Neuronal stem cell (in vitro differentiated cells): Measurements from ENCODE around the gene SCMH1.
A peak's percentile ranks its signal among the peaks of the same experiment; 100 is the strongest.

Experiments
- DNase-seq: peaks from one replicate; pipeline ENCODE4 v3.0.0-alpha.2; 2013; ENCODE audit warnings: low spot score
- H2AFZ ChIP-seq: one replicate; pipeline ENCODE4 v1.6.1; 2013; ENCODE audit warnings: mild to moderate bottlenecking, low read length, inconsistent platforms
- H2AK5ac ChIP-seq: 2 replicates; pipeline ENCODE4 v1.6.1; 2013; ENCODE audit warnings: low read depth, mild to moderate bottlenecking, inconsistent platforms, low read length, moderate library complexity, mixed read lengths
- H2BK120ac ChIP-seq: 2 replicates; pipeline ENCODE4 v1.6.1; 2013; ENCODE audit warnings: low read depth, mild to moderate bottlenecking, inconsistent platforms, low read length, moderate library complexity, mixed read lengths
- H2BK12ac ChIP-seq: one replicate; pipeline ENCODE4 v1.6.1; 2013; ENCODE audit warnings: low read length, inconsistent platforms
- H2BK15ac ChIP-seq: 2 replicates; pipeline ENCODE4 v1.6.1; 2013; ENCODE audit warnings: mild to moderate bottlenecking, low read length, inconsistent platforms, mixed read lengths
- H2BK5ac ChIP-seq: one replicate; pipeline ENCODE4 v1.6.1; 2013; ENCODE audit warnings: inconsistent platforms, mild to moderate bottlenecking, low read length, moderate library complexity
- H3K14ac ChIP-seq: one replicate; pipeline ENCODE4 v1.6.1; 2013; ENCODE audit warnings: low read length, inconsistent platforms
- H3K18ac ChIP-seq: 2 replicates; pipeline ENCODE4 v1.6.1; 2013; ENCODE audit warnings: low read length, inconsistent platforms
- H3K23ac ChIP-seq: 2 replicates; pipeline ENCODE4 v1.6.1; 2013; ENCODE audit warnings: low read depth, mild to moderate bottlenecking, mixed read lengths, low read length, inconsistent platforms; ENCODE audit not compliant: poor library complexity
- H3K27ac ChIP-seq: replicated peaks from 3 replicates; pipeline ENCODE4 v1.5.1; 2013; ENCODE audit warnings: low read length, inconsistent platforms
- H3K27me3 ChIP-seq, 3 experiments: 2 replicates each; pipeline ENCODE4 v1.6.1; 2013; ENCODE audit warnings: low read length in 3 of 3, mild to moderate bottlenecking in 2 of 3, inconsistent platforms in 1 of 3, low read depth in 1 of 3, mixed read lengths in 1 of 3, moderate library complexity in 1 of 3; ENCODE audit not compliant: control insufficient read depth in 3 of 3, insufficient read depth in 3 of 3
- H3K36me3 ChIP-seq, 2 donors: replicated peaks in 1 of 2; 2 replicates each; pipeline ENCODE4 v1.6.1; 2013; ENCODE audit warnings: low read length in 2 of 2; ENCODE audit not compliant: control insufficient read depth in 2 of 2, insufficient read depth in 2 of 2
- H3K4ac ChIP-seq: 2 replicates; pipeline ENCODE4 v1.6.1; 2013; ENCODE audit warnings: inconsistent platforms, mild to moderate bottlenecking, low read length, moderate library complexity
- H3K4me1 ChIP-seq, 2 donors: 1 replicate in 1 of 2; 2 replicates in 1 of 2; pipeline ENCODE4 v1.6.1; 2013; ENCODE audit warnings: low read length in 2 of 2, low read depth in 1 of 2; ENCODE audit not compliant: control insufficient read depth in 2 of 2, insufficient read depth in 1 of 2
- H3K4me2 ChIP-seq: one replicate; pipeline ENCODE4 v1.6.1; 2013; ENCODE audit warnings: mild to moderate bottlenecking, low read length, inconsistent platforms; ENCODE audit not compliant: insufficient read depth, poor library complexity, severe bottlenecking
- H3K4me3 ChIP-seq, 2 donors: 2 replicates each; pipeline ENCODE4 v1.5.1; 2013; ENCODE audit warnings: low read length in 2 of 2, mild to moderate bottlenecking in 2 of 2, inconsistent platforms in 1 of 2, moderate library complexity in 1 of 2
- H3K79me1 ChIP-seq: one replicate; pipeline ENCODE4 v1.6.1; 2013; ENCODE audit warnings: low read depth, mild to moderate bottlenecking, inconsistent platforms, low read length, moderate library complexity
- H3K9ac ChIP-seq: one replicate; pipeline ENCODE4 v1.6.1; 2013; ENCODE audit warnings: mild to moderate bottlenecking, low read depth, low read length, inconsistent platforms; ENCODE audit not compliant: poor library complexity
- H3K9me3 ChIP-seq, 2 donors: replicated peaks in 1 of 2; 2 replicates each; pipeline versions ENCODE3 to v1.6.1; 2013; ENCODE audit warnings: low read length in 2 of 2, mild to moderate bottlenecking in 2 of 2, inconsistent platforms in 1 of 2, low read depth in 1 of 2, mixed read lengths in 1 of 2, moderate library complexity in 1 of 2; ENCODE audit not compliant: control insufficient read depth in 2 of 2, insufficient read depth in 1 of 2
- H4K8ac ChIP-seq: one replicate; pipeline ENCODE4 v1.6.1; 2013; ENCODE audit warnings: low read depth, mild to moderate bottlenecking, inconsistent platforms, low read length, moderate library complexity
- H4K91ac ChIP-seq: one replicate; pipeline ENCODE4 v1.6.1; 2013; ENCODE audit warnings: low read length, low read depth, mild to moderate bottlenecking, inconsistent platforms; ENCODE audit not compliant: poor library complexity
- WGBS, 2 donors: extraction: QIAGEN DNeasy Blood & Tissue Kit; methylation state at CpG; one replicate each; pipeline ENCODE4 v1.1.7; 2013; ENCODE audit warnings: missing lambda C conversion rate in 2 of 2, mixed read lengths in 1 of 2; ENCODE audit not compliant: insufficient read length in 2 of 2, insufficient replicate concordance in 1 of 2; ENCODE audit errors: extremely low coverage in 2 of 2; 5-methylcytosine and 5-hydroxymethylcytosine counted together

SCMH1 gene

GRCh38 chr1:40983286-40983685 is 258.8 kb downstream of the SCMH1 start:
- H3K9me3 ChIP-seq, result no peaks in the 10 kb centered on the region
- no peak overlapping the region for H3K18ac ChIP-seq
- H3K27me3 ChIP-seq, result no peaks in the 10 kb centered on the region
- H3K4me1 ChIP-seq, result peaks cover 6 to 12% of the 10 kb centered on the region in 2 donors
- no peak for DNase-seq
- no peak overlapping the region for H2BK12ac ChIP-seq
- no peak overlapping the region for H3K27ac ChIP-seq
- H3K4me3 ChIP-seq, result no peak overlapping the region
- H3K36me3 ChIP-seq, result peaks cover 36 to 72% of the 10 kb centered on the region in 2 donors
- no peak overlapping the region for H3K23ac ChIP-seq
- no peak overlapping the region for H2BK5ac ChIP-seq
- no CpG with 5 or more reads among the region's 1 CpG for WGBS, 2 donors
- no peak overlapping the region for H4K91ac ChIP-seq
- no peak overlapping the region for H2AK5ac ChIP-seq
- no peak overlapping the region for H3K14ac ChIP-seq
- no peak overlapping the region for H4K8ac ChIP-seq
- no peak overlapping the region for H3K9ac ChIP-seq
- no peak overlapping the region for H2AFZ ChIP-seq
- H3K79me1 ChIP-seq, result peaks cover 8% of the 10 kb centered on the region
- no peak overlapping the region for H2BK120ac ChIP-seq
- H3K4ac ChIP-seq, result no peak overlapping the region
- H3K4me2 ChIP-seq, result no peak overlapping the region
- no peak overlapping the region for H2BK15ac ChIP-seq

- WGBS, 2 donors, result no CpG with 5 or more reads among the region's 1 CpG
- Histone ChIP-seq H3K23ac (no peak overlapping the region), H2BK12ac (no peak overlapping the region), H3K9ac (no peak overlapping the region), H3K36me3 (peaks cover 33 to 67% of the 10 kb centered on the region in 2 donors), H4K8ac (no peak overlapping the region), H3K27me3 (no peaks in the 10 kb centered on the region), H4K91ac (no peak overlapping the region), H3K4me2 (no peak overlapping the region), H2BK15ac (no peak overlapping the region), H3K18ac (no peak overlapping the region), H3K79me1 (peaks cover 8% of the 10 kb centered on the region), H3K9me3 (no peaks in the 10 kb centered on the region), H3K4me3 (no peak overlapping the region), H2BK120ac (no peak overlapping the region), H3K27ac (no peak overlapping the region), H2AFZ (no peak overlapping the region), H3K4me1 (peaks cover 6 to 12% of the 10 kb centered on the region in 2 donors), H3K14ac (no peak overlapping the region), H3K4ac (no peak overlapping the region), H2AK5ac (no peak overlapping the region), H2BK5ac (no peak overlapping the region)
- DNase-seq, result no peak
Observed at GRCh38 chr1:40982721-40983120, 259.4 kb downstream of the SCMH1 start.

GRCh38 chr1:40981691-40982448 is 260.2 kb downstream of the SCMH1 start:
- no peak overlapping the region for H3K4me3 ChIP-seq
- H3K27ac ChIP-seq, result no peak overlapping the region
- no peak overlapping the region for H2AFZ ChIP-seq
- H4K8ac ChIP-seq, result no peak overlapping the region
- H2BK5ac ChIP-seq, result no peak overlapping the region
- no peak overlapping the region for H3K14ac ChIP-seq
- no peak overlapping the region for H2BK12ac ChIP-seq
- peaks cover 7% of the 10 kb centered on the region for H3K79me1 ChIP-seq
- WGBS, 2 donors, result no CpG with 5 or more reads among the region's 14 CpGs
- H3K23ac ChIP-seq, result no peak overlapping the region
- H3K4ac ChIP-seq, result no peak overlapping the region
- H2BK120ac ChIP-seq, result no peak overlapping the region
- peaks cover 25 to 58% of the 10 kb centered on the region in 2 donors for H3K36me3 ChIP-seq
- peak overlapping the region; percentile 28 for H3K4me2 ChIP-seq
- H3K9me3 ChIP-seq, result no peaks in the 10 kb centered on the region
- no peak overlapping the region for H3K9ac ChIP-seq
- H2AK5ac ChIP-seq, result no peak overlapping the region
- DNase-seq, result no peak
- H3K27me3 ChIP-seq, result no peaks in the 10 kb centered on the region
- H3K18ac ChIP-seq, result no peak overlapping the region
- no peak overlapping the region for H2BK15ac ChIP-seq
- H3K4me1 ChIP-seq, result peaks cover 6 to 12% of the 10 kb centered on the region in 2 donors
- no peak overlapping the region for H4K91ac ChIP-seq

- peaks cover 13 to 46% of the 10 kb centered on the region in 2 donors for H3K36me3 ChIP-seq
- H3K27ac ChIP-seq, result no peak overlapping the region
- peak overlapping the region; percentile 93 for H3K9ac ChIP-seq
- no peak overlapping the region for H4K91ac ChIP-seq
- peaks cover 6 to 12% of the 10 kb centered on the region in 2 donors for H3K4me1 ChIP-seq
- no peaks in the 10 kb centered on the region for H3K27me3 ChIP-seq
- no peaks in the 10 kb centered on the region for H3K9me3 ChIP-seq
- no CpG with 5 or more reads among the region's 27 CpGs for WGBS, 2 donors
- H3K4me2 ChIP-seq, result peak overlapping the region; percentile 74
- H3K18ac ChIP-seq, result peak overlapping the region; percentile 97
- H3K14ac ChIP-seq, result no peak overlapping the region
- peak overlapping the region; percentile 79 for H2BK5ac ChIP-seq
- peaks cover 3% of the 10 kb centered on the region for H3K79me1 ChIP-seq
- H3K4me3 ChIP-seq, result peak overlapping the region; percentile 60 to 91
- no peak for DNase-seq
- peak overlapping the region; percentile 31 for H2BK15ac ChIP-seq
- peak overlapping the region; percentile 93 for H2AFZ ChIP-seq
- peak overlapping the region; percentile 20 for H2AK5ac ChIP-seq
- H2BK120ac ChIP-seq, result peak overlapping the region; percentile 30
- no peak overlapping the region for H2BK12ac ChIP-seq
- peak overlapping the region; percentile 90 for H3K23ac ChIP-seq
- no peak overlapping the region for H3K4ac ChIP-seq
- H4K8ac ChIP-seq, result no peak overlapping the region
Observed at GRCh38 chr1:40980453-40981121, 261.5 kb downstream of the SCMH1 start.
